GM18873 (cell line): ENCODE measurements around the gene KRT77.
"Not testable (repeated sequence)": the region's sequence is repeated elsewhere in the genome, so short reads cannot be mapped to it uniquely, and the experiment has no call there.

Source experiments
- ATAC-seq: cut with Tn5 transposase; IDR thresholded peaks from one replicate; pipeline ENCODE4 v1.9.1; 2021; ENCODE audit warnings: mild to moderate bottlenecking, moderate library complexity, moderate number of reproducible peaks; ENCODE audit not compliant: unreplicated experiment, low FRiP score

The KRT77 gene

GRCh38 chr12:52724384-52724783 is 21.1 kb upstream of the KRT77 start:
- ATAC-seq = no peak

- ATAC-seq = no peak
Measured at GRCh38 chr12:52722680-52723079, 19.4 kb upstream of the KRT77 start.

DNA sequence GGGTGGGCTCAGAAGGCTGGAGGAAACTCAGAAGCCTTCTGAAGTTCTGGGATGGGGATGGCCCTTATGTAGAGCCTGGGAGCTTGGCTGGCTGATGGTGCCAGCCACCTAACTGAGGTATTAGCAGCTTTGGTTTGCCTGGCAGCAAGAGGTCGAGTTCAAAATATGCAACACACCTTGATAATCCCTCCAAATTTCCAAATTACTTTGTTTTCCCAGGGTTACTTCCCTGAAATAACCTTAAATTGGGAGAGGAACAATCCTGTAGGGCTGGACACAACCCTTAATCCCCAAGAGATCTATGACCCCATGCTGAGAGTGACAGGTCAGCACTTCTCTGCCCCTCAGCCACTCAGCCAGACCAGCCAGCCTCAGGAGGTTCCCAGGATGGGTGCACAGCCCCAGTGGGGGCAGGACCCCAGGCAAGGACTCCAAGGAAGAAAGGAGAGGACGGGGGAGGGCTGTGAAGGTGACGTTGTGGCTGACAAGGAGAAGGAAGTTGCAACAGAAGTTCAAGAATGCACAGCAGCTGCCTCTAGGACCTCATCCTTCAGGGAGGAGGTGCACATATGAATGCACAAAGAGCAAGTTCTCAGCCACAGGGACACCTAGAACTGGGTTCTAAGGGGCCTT is 18.6 kb upstream of the KRT77 start:
- no peak for ATAC-seq

DNA sequence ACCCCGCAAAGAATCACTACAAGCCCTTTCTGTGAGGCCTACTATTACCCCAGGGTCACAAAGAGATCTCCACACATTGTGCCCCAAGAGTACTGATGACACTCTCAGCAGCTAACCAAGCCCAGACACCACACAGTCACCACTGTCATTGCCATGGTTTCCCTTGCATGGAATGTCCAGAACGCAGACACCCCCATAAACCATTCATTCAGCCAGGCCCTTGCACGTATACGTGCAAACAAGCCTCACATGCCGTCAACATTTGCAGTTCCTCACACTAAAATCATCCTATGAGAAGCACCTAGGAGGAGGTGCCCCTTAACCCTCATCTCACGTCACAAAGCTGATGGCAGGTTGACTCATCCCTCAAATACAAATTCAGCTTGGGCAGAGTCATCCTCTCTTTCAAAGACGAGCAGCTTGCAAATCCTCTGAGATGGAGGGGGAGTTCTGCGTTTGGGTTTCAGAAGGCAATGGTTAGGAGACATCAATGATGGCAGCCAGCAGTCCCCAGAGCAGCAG is 17.1 kb upstream of the KRT77 start:
- no peak for ATAC-seq

DNA sequence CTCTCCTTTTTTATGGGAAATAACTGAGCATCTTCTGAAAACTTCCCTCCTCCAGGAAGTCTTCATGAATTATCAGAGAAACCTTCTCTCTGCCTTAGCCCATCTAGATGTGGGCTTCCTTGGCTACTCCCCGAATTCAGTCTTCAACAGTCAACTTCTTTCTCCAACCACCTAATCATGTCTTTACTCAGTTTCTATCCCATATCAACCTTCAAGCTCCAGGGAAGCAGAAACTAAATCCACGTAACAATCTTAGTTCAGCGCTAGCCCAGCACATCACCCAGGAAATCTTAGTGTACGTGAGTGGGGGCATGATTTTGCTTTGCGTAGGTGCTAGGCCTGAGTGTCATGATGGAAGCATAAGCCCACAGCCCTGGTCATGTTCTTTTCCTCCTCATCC is 12.7 kb upstream of the KRT77 start:
- ATAC-seq = no peak

- ATAC-seq = no peak
Measured at GRCh38 chr12:52715416-52715815, 12.1 kb upstream of the KRT77 start.

DNA sequence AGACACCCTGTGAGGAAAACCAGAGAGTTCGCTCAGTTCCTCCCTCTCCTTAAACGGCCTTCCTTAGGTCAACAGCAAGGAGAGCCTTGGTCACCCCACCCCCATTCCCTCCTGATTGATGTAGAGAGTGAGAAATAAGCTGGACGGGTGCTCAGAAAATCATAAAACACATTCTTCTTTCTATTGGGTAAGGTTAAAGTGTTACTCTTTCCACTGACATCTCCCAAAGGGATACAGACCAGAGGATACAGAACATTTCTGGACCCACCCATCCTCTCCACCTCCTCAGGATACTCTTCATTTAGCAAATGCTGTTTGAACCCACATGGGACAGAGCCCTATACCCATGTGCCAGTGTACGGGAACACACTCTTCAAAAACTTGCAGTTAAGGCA is 11.6 kb upstream of the KRT77 start:
- ATAC-seq = no peak

- ATAC-seq = no peak
Measured at GRCh38 chr12:52713960-52714886, 10.9 kb upstream of the KRT77 start.

DNA sequence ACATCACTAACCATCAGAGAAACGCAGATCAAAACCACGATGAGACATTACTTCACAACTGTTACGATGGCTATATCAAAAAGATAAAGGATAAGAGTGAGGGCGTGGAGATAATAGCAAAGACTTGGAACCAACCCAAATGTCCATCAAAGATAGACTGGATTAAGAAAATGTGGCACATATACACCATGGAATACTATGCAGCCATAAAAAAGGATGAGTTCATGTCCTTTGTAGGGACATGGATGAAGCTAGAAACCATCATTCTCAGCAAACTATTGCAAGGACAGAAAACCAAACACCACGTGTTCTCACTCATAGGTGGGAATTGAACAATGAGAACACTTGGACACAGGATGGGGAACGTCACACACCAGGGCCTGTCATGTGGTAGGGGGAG is 8.8 kb upstream of the KRT77 start:
- not testable (repeated sequence) for ATAC-seq

DNA sequence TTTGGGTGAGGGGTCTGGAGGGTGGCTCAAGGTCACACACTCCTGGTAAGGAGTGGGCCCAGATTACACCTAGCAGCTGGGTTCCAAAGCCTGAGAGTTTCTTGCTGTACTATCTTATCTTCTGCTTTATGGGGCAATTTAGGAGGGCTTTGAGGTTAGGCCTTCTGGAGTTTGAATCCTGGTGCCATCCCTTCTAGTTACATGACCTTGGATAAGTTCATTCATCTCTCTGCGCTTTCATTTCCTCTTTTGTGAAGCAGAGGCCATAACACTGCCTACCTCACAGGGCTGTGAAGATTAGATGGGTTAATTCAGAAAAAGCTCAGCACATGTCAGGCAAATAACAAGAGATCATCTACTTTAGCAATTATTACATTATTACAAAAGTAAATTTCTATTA is 7.4 kb upstream of the KRT77 start:
- ATAC-seq = no peak

- no peak for ATAC-seq
Measured at GRCh38 chr12:52708010-52708409, 4.7 kb upstream of the KRT77 start.

DNA sequence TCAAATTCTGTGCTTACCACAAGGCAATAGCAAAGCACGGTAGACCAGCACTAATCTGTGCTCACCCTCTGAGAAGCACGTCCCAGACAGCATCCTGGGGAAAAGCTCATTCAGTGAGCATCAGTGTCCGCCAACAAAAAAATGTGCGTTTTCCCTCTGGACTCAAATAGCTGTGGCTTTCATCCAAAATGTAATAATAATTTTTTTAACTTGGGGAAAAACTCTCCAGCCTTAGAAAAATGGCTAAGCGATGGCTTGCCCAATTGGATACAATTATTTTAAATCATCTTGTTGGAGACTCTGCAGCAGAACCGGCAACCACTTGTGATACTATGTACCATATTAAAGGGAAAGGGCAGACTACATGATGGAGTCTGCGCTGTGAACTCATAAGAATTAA is 1.1 kb upstream of the KRT77 start:
- ATAC-seq = no peak

GRCh38 chr12:52703878-52704277 is 554 bp upstream of the KRT77 start:
- ATAC-seq = no peak

GRCh38 chr12:52702338-52702737 is 986 bp downstream of the KRT77 start:
- no peak for ATAC-seq

DNA sequence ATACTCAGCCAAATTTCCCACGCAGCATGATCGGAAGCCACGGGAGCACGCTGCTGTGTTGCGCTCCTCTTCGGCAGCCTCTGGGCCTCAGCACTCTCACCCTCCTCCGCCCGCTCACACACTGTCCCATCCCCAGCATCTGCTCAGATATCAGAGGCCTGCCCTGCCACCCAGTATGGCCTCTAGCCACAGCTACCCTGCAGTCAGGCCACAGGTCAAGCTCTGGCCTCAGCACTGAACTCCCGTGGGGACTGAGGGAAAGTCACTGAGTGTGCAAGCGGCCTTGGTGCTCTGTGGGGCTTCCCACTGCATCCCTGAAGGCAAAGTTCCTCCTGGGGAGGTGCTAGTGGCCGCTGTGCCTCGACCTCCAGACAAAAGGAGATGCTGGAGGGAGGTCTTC is 2.0 kb downstream of the KRT77 start:
- ATAC-seq = no peak

DNA sequence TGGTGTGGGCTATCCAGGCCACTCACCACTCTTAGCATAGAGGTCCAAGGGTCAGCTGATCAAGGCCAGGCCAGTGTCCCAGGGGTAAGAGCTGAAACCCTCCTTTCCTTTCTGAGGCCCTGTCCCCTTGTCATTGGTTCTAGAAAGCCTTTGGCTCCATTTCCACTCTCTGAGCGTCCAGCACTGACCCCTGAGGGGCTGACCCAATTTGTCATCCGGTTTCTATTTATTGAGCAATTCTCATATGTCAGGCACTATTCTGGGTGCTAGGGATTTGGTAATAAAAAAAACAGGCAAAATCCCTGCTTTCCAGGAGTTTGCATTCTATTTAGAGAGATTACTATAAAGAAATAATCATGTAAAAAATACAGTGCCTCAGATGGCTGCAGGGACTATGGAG is 3.4 kb downstream of the KRT77 start:
- ATAC-seq = no peak

GRCh38 chr12:52699373-52699772 is 4.0 kb downstream of the KRT77 start:
- ATAC-seq = no peak

DNA sequence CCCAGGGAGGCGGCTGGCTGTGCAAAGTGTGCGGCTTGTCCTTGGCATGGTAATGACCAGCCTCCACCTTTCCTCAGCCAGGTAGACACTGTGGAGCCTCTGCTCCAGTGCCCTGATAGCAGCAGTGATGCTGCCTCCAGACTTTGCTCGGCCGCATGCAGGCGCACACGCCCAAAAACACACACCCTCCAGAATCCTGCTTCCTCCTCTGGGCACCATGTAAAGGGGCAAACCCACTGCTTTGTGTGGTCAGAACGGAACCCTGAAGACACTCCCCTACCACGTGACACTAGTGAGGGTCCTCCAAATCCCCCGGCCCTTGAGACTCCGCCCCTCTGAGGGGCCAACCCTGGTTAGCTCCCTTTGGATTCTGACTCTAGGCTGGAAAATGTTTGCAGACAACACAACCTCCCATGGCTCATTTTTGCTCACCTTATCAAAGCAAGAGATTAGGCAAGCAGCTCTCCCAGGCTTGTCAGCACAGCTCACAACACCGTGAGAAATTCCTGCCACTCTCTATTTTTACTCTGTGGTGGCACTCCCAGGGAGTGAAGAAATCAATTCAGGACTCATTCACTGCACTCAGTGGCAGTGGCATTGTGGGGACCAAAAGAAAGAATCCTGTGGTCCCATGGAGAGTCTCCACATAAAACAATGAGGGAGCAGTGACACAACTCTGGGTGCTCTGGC is 4.5 kb downstream of the KRT77 start:
- ATAC-seq = no peak

DNA sequence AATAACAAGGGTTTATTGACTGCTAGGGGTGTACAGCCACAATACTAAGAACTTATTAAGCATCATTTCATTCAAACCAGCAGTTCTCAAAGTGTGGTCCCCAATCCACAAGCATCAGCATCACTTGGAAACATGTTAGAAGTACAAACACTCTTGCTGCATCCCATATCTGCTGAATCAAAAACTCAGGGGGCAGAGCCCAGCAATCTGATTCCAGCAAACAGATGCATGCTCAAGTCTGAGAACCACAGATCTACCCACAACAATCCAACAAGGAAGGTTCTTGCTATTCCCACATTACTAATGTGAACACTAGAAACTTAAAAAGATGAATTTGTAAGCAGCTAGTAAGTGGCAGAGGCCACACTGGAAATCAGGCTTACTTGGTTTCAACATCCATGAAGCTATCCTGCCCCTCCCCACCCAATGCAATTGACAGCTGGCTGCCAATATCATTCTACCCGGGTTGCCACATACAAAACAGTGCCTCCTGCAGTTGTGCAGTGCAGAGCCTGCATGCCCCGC is 6.2 kb downstream of the KRT77 start:
- ATAC-seq = no peak

DNA sequence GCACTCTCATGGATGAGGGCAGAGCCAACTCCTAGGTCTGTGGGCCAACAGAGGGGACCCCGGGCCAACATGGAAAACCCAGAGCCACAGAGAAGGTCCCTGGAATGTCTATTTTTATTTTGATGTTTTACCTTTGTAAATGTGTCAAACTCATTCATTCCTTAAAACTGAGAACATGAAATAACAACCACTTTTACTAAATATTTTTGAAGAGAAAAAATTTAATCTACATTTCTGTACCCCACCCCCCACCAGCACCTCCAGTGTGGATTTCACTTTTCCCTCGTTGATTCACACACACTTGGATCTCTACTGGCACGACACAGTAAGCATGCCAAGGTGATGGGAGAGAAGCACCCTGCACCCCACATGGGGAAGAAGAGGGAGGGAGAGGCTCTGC is 6.7 kb downstream of the KRT77 start:
- no peak for ATAC-seq

DNA sequence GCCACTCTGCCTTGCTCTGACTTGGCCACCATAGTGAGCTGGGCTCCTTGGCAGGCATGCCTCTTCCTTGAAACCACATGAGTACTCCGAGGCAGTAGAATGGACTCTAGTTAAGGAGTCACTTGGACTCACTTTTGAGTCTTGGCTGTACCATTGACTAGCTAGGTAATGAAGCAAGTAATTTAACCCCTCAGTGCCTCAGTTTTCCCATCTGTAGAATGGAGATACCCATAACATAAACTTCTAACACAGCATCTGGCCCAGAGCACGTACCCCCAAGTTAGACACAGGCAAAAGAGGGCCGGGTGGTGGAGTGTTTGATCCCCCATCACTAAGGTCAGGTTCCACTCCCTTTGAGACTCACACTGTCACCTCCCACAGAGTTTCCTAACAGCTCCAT is 8.3 kb downstream of the KRT77 start:
- no peak for ATAC-seq
